ENCODE measurements around the gene CEACAM7. TPM values are rescaled to one million over a fixed set of nuclear protein-coding genes. Genes with fewer than 3 reads are reported as not detected.
"Not testable (repeated sequence)": the region's sequence is repeated elsewhere in the genome, so short reads cannot be mapped to it uniquely, and the experiment has no call there.

CEACAM7 gene
- total RNA-seq, 1 donor from 2014 or later: not detected

DNA sequence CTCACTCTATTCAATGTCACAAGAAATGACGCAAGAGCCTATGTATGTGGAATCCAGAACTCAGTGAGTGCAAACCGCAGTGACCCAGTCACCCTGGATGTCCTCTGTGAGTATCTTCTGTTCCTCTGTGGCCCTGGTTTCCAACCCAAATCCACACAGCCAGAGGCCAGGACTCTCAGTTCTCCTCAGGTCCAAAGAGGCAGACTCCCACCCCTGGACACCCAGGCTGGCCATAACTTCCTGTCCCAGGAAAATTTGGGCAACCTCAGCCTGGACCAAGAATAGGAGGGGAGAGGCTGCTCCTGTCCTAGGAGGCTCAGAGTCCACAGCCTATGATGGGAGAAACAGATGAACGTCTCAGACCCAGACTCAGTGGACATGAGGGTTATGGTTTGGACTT lies 32.0 kb upstream of the CEACAM7 start:
- no peaks in the 10 kb centered on the region for H3K27me3 Mint-ChIP-seq (ENCODE audit: unreplicated experiment)
- no peaks in the 10 kb centered on the region for H3K4me1 Mint-ChIP-seq (ENCODE audit: unreplicated experiment)
- no peak for DNase-seq (ENCODE audit: extremely low spot score, unreplicated experiment)
- H3K36me3 Mint-ChIP-seq (ENCODE audit: unreplicated experiment): no peaks in the 10 kb centered on the region
- H3K9me3 Mint-ChIP-seq (ENCODE audit: unreplicated experiment): no peaks in the 10 kb centered on the region
- no peak overlapping the region for H3K27ac Mint-ChIP-seq (ENCODE audit: unreplicated experiment)
- no peak overlapping the region for H3K4me3 Mint-ChIP-seq (ENCODE audit: unreplicated experiment)
- TF ChIP-seq, protein P1, sequence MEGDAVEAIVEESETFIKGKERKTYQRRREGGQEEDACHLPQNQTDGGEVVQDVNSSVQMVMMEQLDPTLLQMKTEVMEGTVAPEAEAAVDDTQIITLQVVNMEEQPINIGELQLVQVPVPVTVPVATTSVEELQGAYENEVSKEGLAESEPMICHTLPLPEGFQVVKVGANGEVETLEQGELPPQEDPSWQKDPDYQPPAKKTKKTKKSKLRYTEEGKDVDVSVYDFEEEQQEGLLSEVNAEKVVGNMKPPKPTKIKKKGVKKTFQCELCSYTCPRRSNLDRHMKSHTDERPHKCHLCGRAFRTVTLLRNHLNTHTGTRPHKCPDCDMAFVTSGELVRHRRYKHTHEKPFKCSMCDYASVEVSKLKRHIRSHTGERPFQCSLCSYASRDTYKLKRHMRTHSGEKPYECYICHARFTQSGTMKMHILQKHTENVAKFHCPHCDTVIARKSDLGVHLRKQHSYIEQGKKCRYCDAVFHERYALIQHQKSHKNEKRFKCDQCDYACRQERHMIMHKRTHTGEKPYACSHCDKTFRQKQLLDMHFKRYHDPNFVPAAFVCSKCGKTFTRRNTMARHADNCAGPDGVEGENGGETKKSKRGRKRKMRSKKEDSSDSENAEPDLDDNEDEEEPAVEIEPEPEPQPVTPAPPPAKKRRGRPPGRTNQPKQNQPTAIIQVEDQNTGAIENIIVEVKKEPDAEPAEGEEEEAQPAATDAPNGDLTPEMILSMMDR (IDR thresholded peaks at IDR 0.05): no peak

DNA sequence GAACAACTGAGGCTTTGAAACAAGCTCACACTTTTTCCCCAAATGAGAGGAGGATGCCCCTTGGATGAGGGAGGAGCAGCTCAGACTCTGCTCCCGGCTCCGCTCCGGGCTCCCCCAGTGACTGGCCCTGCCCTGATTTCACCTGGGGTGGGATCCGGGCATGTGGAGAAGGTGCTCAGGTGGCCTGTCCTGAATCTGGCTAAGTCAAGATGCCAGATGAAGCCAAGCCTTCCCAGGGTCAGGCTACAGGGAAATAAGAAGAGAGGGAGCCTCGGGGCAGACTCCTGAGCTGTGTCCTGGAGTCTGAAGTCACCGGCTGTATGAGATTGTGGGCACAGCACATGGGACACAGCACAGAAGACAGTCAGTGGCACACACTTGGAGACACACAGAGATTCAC lies 30.7 kb upstream of the CEACAM7 start:
- Mint-ChIP-seq H3K27ac (ENCODE audit: unreplicated experiment) (no peak overlapping the region), H3K9me3 (ENCODE audit: unreplicated experiment) (no peaks in the 10 kb centered on the region), H3K27me3 (ENCODE audit: unreplicated experiment) (no peaks in the 10 kb centered on the region), H3K4me3 (ENCODE audit: unreplicated experiment) (no peak overlapping the region), H3K36me3 (ENCODE audit: unreplicated experiment) (no peaks in the 10 kb centered on the region), H3K4me1 (ENCODE audit: unreplicated experiment) (no peaks in the 10 kb centered on the region)
- TF ChIP-seq, protein P1 (IDR thresholded peaks at IDR 0.05): no peak
- DNase-seq (ENCODE audit: extremely low spot score, unreplicated experiment): no peak

DNA sequence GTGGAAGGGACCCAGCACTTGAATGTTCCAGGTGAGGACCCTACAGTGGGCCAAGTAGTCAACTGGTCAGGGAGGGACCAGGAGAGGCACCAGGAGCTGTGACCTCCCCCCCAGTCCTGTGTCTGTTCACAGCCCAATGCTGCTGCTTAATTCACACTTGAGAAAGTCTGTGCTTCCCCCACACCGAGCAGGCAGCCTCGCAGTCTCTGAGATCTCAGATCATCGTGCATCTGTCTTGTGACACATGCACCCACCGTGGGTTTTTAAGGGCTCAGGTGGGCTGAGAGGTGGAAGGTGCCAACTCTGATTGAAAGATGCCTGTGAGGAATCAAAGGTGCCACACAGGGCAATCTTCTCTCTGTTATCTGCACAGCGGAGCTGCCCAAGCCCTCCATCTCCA lies 26.5 kb upstream of the CEACAM7 start:
- Mint-ChIP-seq H3K27me3 (ENCODE audit: unreplicated experiment) (peaks cover 4% of the 10 kb centered on the region), H3K9me3 (ENCODE audit: unreplicated experiment) (no peaks in the 10 kb centered on the region)

DNA sequence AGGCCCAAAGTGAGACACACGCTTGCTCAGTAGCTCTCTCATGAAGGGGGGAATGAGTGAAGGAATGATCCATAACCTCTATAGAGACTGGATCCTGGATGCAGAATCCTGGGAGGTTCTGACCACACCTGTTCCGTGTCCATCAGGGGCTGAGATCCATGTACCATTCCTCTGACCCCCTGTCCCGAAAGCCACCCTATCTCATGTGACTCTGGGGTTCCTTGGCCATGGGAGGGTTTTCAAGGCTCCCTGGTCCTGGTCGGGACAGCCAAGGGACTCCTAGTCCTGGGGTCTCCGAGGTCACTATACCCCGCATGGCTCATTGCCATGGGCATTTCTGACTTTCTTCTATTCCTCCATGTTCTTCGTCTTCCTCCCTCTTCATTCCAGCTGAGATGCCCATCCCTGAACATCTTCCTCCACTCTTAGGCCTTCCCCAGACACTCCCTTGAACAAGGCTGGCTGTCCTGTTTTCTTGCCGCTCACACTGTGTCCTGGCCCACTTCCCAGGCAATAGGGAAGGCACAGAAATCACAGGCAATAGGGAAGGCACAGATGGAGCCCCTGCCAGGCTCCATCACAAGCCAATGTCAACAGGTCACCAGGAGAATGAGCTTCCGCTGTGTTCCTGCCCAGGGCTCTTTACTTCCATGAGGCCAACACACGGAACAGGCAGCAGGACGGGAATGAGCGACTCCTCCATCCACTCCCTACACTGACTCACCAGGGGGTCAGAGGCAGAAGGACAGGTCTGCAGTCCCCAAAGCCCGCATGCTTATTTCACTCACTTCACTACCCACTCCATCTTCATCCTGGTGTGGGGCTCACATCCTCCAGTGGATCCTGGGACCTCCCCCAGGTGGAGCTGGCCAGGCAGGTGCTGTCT lies 23.5 kb upstream of the CEACAM7 start:
- TF ChIP-seq, protein P1 (IDR thresholded peaks at IDR 0.05): no peak
- no peaks in the 10 kb centered on the region for H3K9me3 Mint-ChIP-seq (ENCODE audit: unreplicated experiment)
- no peak overlapping the region for H3K4me3 Mint-ChIP-seq (ENCODE audit: unreplicated experiment)
- peak; percentile 57 for DNase-seq (ENCODE audit: extremely low spot score, unreplicated experiment)
- H3K27me3 Mint-ChIP-seq (ENCODE audit: unreplicated experiment): peaks cover 4% of the 10 kb centered on the region
- no peaks in the 10 kb centered on the region for H3K36me3 Mint-ChIP-seq (ENCODE audit: unreplicated experiment)
- H3K27ac Mint-ChIP-seq (ENCODE audit: unreplicated experiment): no peak overlapping the region
- no peaks in the 10 kb centered on the region for H3K4me1 Mint-ChIP-seq (ENCODE audit: unreplicated experiment)

More for the DNA sequence above, 26.5 kb upstream of the CEACAM7 start:
- Mint-ChIP-seq H3K27ac (ENCODE audit: unreplicated experiment) (no peak overlapping the region), H3K36me3 (ENCODE audit: unreplicated experiment) (no peaks in the 10 kb centered on the region), H3K4me3 (ENCODE audit: unreplicated experiment) (no peak overlapping the region), H3K4me1 (ENCODE audit: unreplicated experiment) (no peaks in the 10 kb centered on the region)
- no peak for DNase-seq (ENCODE audit: extremely low spot score, unreplicated experiment)
- TF ChIP-seq, protein P1 (IDR thresholded peaks at IDR 0.05): no peak

DNA sequence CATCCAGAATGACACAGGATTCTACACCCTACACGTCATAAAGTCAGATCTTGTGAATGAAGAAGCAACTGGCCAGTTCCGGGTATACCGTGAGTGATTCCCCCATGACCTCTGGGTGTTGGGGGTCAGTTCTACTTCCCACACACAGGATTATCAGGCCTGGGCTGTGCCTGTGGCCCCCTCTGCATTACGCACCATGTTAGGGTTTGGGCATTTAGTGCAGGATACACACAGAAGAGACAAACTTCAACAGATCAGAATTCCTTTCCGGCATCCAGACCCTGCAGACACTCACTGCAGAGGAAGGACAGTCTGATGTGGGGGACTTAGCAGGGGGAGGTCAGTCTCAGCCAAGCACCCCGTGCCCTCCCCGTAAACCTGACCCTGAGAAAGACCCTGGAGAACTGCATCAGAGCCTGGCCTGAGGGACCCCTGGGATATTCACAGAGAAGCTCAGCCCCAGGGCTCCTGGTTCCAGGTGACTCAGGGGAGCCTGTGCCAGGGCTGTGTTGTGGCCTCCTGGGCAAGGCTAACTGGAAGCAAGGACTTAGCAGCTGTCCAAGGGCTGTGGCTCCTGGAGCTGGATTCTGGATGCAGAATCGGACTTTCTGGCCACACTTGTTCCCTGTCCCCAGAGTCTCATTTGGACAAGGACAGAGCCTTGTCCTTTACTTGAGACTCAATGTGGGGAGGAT lies 22.0 kb upstream of the CEACAM7 start:
- Mint-ChIP-seq H3K36me3 (ENCODE audit: unreplicated experiment) (no peaks in the 10 kb centered on the region), H3K9me3 (ENCODE audit: unreplicated experiment) (no peaks in the 10 kb centered on the region), H3K27me3 (ENCODE audit: unreplicated experiment) (peaks cover 4% of the 10 kb centered on the region)

DNA sequence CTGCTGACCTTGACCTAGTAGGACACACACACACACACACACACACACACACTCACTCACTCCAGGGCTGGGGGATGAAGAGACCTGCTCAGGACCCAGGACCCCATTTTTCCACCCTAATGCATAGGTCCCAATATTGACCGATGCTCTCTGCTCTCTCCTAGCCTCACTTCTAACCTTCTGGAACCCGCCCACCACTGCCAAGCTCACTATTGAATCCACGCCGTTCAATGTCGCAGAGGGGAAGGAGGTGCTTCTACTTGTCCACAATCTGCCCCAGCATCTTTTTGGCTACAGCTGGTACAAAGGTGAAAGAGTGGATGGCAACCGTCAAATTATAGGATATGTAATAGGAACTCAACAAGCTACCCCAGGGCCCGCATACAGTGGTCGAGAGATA lies 21.4 kb upstream of the CEACAM7 start:
- peak; percentile 73 for DNase-seq (ENCODE audit: extremely low spot score, unreplicated experiment)
- H3K36me3 Mint-ChIP-seq (ENCODE audit: unreplicated experiment); H3K4me3 Mint-ChIP-seq (ENCODE audit: unreplicated experiment); H3K4me1 Mint-ChIP-seq (ENCODE audit: unreplicated experiment); H3K27me3 Mint-ChIP-seq (ENCODE audit: unreplicated experiment); H3K9me3 Mint-ChIP-seq (ENCODE audit: unreplicated experiment); H3K27ac Mint-ChIP-seq (ENCODE audit: unreplicated experiment): not testable (repeated sequence)

More for the DNA sequence above, 22.0 kb upstream of the CEACAM7 start:
- TF ChIP-seq, protein P1 (IDR thresholded peaks at IDR 0.05): no peak
- peak; percentile 75 for DNase-seq (ENCODE audit: extremely low spot score, unreplicated experiment)
- H3K27ac Mint-ChIP-seq (ENCODE audit: unreplicated experiment): no peak overlapping the region
- no peaks in the 10 kb centered on the region for H3K4me1 Mint-ChIP-seq (ENCODE audit: unreplicated experiment)
- H3K4me3 Mint-ChIP-seq (ENCODE audit: unreplicated experiment): no peak overlapping the region
